K562 (cell line): ENCODE results near the gene TRIM65. TPM values are rescaled to one million over a fixed set of nuclear protein-coding genes. Genes with fewer than 3 reads are reported as not detected.

Source experiments
- FOXA3 ChIP-seq, 2 experiments: fragments of 450-650 bp in 1 of 2; sonication (generic) in 1 of 2; formaldehyde crosslinking; IDR thresholded peaks in 1 of 2; conservative IDR thresholded peaks in 1 of 2; 2 replicates each; pipeline versions ENCODE4 v1.4.0 to v1.8.0; 2020 to 2022; ENCODE audit warnings: mild to moderate bottlenecking in 2 of 2, missing genetic modification reagents in 1 of 2
- JUND ChIP-seq, 2 experiments: IDR thresholded peaks; 2 replicates in 1 of 2; 3 replicates in 1 of 2; pipeline ENCODE4 v1.6.1; 2011; ENCODE audit warnings: borderline replicate concordance in 2 of 2, low read depth in 2 of 2, low read length in 2 of 2, improper control_type of control experiment in 1 of 2, missing biosample characterization in 1 of 2, missing genetic modification characterization in 1 of 2, missing genetic modification reagents in 1 of 2
- MCM2 ChIP-seq: fragments of 450-650 bp; IDR thresholded peaks from 2 replicates; pipeline ENCODE4 v1.6.1; 2017; ENCODE audit warnings: low read depth, mild to moderate bottlenecking
- MCM7 ChIP-seq, 2 experiments: fragments of 450-650 bp; IDR thresholded peaks; 2 replicates each; pipeline ENCODE4 v1.6.1; 2016 to 2018
- NR2C2 ChIP-seq, 2 experiments: fragments of 200-800 bp in 1 of 2; sonication (Bioruptor generic) in 1 of 2; sonication (generic) in 1 of 2; formaldehyde crosslinking in 1 of 2; IDR thresholded peaks; 2 replicates each; pipeline versions ENCODE4 v1.6.1 to v1.8.0; 2016 to 2022; ENCODE audit warnings: mild to moderate bottlenecking in 1 of 2, missing compliant biosample characterization in 1 of 2, missing genetic modification characterization in 1 of 2, missing genetic modification reagents in 1 of 2
- NRF1 ChIP-seq, 2 experiments: fragments of 450-650 bp; IDR thresholded peaks in 1 of 2; conservative IDR thresholded peaks in 1 of 2; 2 replicates each; pipeline ENCODE4 v1.6.1; 2014; ENCODE audit warnings: mild to moderate bottlenecking in 2 of 2
- TCF3 ChIP-seq: sonication (generic); formaldehyde crosslinking; IDR thresholded peaks from 2 replicates; pipeline ENCODE4 v1.4.0; 2020; ENCODE audit warnings: mild to moderate bottlenecking, missing genetic modification reagents
- TSHZ1 ChIP-seq: fragments of 250-450 bp; sonication (Bioruptor Pico); IDR thresholded peaks from 2 replicates; pipeline ENCODE4 v1.4.0; 2020; ENCODE audit warnings: mild to moderate bottlenecking, moderate library complexity
- ZBTB11 ChIP-seq, 3 experiments: fragments of 200-800 bp in 1 of 3; fragments of 250-450 bp in 1 of 3; fragments of 450-650 bp in 1 of 3; sonication (Bioruptor Pico) in 1 of 3; sonication (Bioruptor generic) in 1 of 3; formaldehyde crosslinking in 1 of 3; IDR thresholded peaks; 2 replicates each; pipeline versions ENCODE4 v1.6.1 to v1.8.0; 2016 to 2022; ENCODE audit warnings: mild to moderate bottlenecking in 2 of 3, missing genetic modification characterization in 2 of 3, missing compliant biosample characterization in 1 of 3, moderate library complexity in 1 of 3
- ZBTB17 ChIP-seq: fragments of 450-650 bp; formaldehyde crosslinking; IDR thresholded peaks from 2 replicates; pipeline ENCODE4 v1.4.0; 2020; ENCODE audit warnings: mild to moderate bottlenecking
- ZFX ChIP-seq: sonication (generic); formaldehyde crosslinking; IDR thresholded peaks from 2 replicates; pipeline ENCODE4 v1.8.0; 2022; ENCODE audit warnings: mild to moderate bottlenecking, missing genetic modification reagents, moderate library complexity
- polyA plus RNA-seq, 8 experiments: library from polyadenylated mRNA; depleted of rRNA in 4 of 8; stranded (reverse) in 5 of 8; unstranded in 3 of 8; fragments of >200 nt; fragmentation: Nextera tagmentation in 2 of 8; fragmentation: Illumina TruSeq in 1 of 8; extraction: Ambion mirVana in 2 of 8; extraction: Trizol in 1 of 8; gene quantifications; 2 replicates each; pipeline versions ENCODE4 v1.2.1 to v1.2.3, GENCODE V29; 2011 to 2014; ENCODE audit warnings: inconsistent platforms in 1 of 8, missing spikeins in 1 of 8
- total RNA-seq, 7 experiments: library from RNA; depleted of rRNA in 6 of 7; stranded (reverse); fragments of >200 nt in 6 of 7; fragmentation: Illumina TruSeq in 2 of 7; extraction: Trizol in 2 of 7; gene quantifications; 2 replicates each; pipeline versions ENCODE4 v1.2.1 to v1.2.3, GENCODE V29; 2011 to 2021; ENCODE audit warnings: low replicate concordance in 1 of 7
- TF ChIP-seq, protein P1 (sequence below): fragments of 250-450 bp; sonication (Bioruptor Pico); IDR thresholded peaks from 2 replicates; pipeline ENCODE4 v1.9.0; 2021; ENCODE audit warnings: mild to moderate bottlenecking, inconsistent platforms

The TRIM65 gene
- total and polyA plus RNA-seq, 9 of the 15 experiments (the other 6 are each of a cell fraction or from before 2014, with no cell fraction given): 2.8 to 45.7 (median 22.9) TPM

GRCh38 chr17:75845058-75845711 lies 51.6 kb downstream of the TRIM65 start (continued):
- TF ChIP-seq TSHZ1 (CRISPR knock-in tag) (no peak), MCM7 (IDR thresholded peaks at IDR 0.05) (no peak), ZFX (CRISPR knock-in tag) (peak; percentile 89), ZBTB11 (CRISPR knock-in tag; IDR thresholded peaks at IDR 0.05) (peak in 1 of 3 experiments; percentile 56; a peak in 1 of 6 replicates), NRF1 (conservative IDR thresholded peaks at IDR 0.05 in 1 of 2, IDR thresholded peaks at IDR 0.05 in 1 of 2) (peak; percentile 55 to 66), MCM2 (no peak), ZBTB17 (CRISPR knock-in tag) (peak; percentile 72), JUND (IDR thresholded peaks at IDR 0.05; ENCODE audit: borderline replicate concordance, low read depth, low read length) (peak; percentile 66), JUND (tag; IDR thresholded peaks at IDR 0.05; ENCODE audit: borderline replicate concordance, low read depth, low read length) (peak; percentile 67; the same call in 2 of the 3 replicates), FOXA3 (CRISPR knock-in tag; conservative IDR thresholded peaks at IDR 0.05 in 1 of 2, IDR thresholded peaks at IDR 0.05 in 1 of 2) (0 out of 4 replicates have a peak, but pooled peaks of 1 of the 2 experiments have one; percentile 50), TCF3 (CRISPR knock-in tag) (peak; percentile 45; the same call in 1 of the 2 replicates), NR2C2 (CRISPR knock-in tag; IDR thresholded peaks at IDR 0.05) (no peak), NR2C2 (tag; IDR thresholded peaks at IDR 0.05) (0 out of 2 replicates have a peak, but pooled peaks have one; percentile 23)
- TF ChIP-seq, protein P1, sequence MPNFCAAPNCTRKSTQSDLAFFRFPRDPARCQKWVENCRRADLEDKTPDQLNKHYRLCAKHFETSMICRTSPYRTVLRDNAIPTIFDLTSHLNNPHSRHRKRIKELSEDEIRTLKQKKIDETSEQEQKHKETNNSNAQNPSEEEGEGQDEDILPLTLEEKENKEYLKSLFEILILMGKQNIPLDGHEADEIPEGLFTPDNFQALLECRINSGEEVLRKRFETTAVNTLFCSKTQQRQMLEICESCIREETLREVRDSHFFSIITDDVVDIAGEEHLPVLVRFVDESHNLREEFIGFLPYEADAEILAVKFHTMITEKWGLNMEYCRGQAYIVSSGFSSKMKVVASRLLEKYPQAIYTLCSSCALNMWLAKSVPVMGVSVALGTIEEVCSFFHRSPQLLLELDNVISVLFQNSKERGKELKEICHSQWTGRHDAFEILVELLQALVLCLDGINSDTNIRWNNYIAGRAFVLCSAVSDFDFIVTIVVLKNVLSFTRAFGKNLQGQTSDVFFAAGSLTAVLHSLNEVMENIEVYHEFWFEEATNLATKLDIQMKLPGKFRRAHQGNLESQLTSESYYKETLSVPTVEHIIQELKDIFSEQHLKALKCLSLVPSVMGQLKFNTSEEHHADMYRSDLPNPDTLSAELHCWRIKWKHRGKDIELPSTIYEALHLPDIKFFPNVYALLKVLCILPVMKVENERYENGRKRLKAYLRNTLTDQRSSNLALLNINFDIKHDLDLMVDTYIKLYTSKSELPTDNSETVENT (CRISPR knock-in tag): peak; percentile 67; the same call in 1 of the 2 replicates
